Aorta (tissue), 5 donors: ENCODE results near the gene FAM131B. TPM values are rescaled to one million over a fixed set of nuclear protein-coding genes. Genes with fewer than 3 reads are reported as not detected.

ENCODE experiments used
- ATAC-seq: fragments of 200-7000 bp; cut with Tn5 transposase; one replicate; pipeline ENCODE4 v1.9.1; 2022; ENCODE audit warnings: moderate library complexity; ENCODE audit not compliant: low FRiP score
- DNase-seq, 2 donors: peaks; one replicate each; pipeline ENCODE4 v3.0.0-alpha.2; 2020
- H3K27ac ChIP-seq, 2 donors: one replicate each; pipeline ENCODE4 v1.5.1; 2013; ENCODE audit warnings: low read length in 2 of 2, mild to moderate bottlenecking in 2 of 2, moderate library complexity in 2 of 2, control low read depth in 1 of 2, inconsistent platforms in 1 of 2, low read depth in 1 of 2
- H3K27me3 ChIP-seq, 2 donors: one replicate each; pipeline ENCODE4 v1.6.1; 2013; ENCODE audit warnings: control low read depth in 1 of 2, low read length in 1 of 2, mild to moderate bottlenecking in 1 of 2, moderate library complexity in 1 of 2; ENCODE audit not compliant: insufficient read depth in 2 of 2, control insufficient read depth in 1 of 2
- H3K36me3 ChIP-seq, 2 donors: one replicate each; pipeline ENCODE4 v1.6.1; 2013; ENCODE audit warnings: control low read depth in 1 of 2, low read length in 1 of 2, mild to moderate bottlenecking in 1 of 2; ENCODE audit not compliant: insufficient read depth in 2 of 2, control insufficient read depth in 1 of 2
- H3K4me1 ChIP-seq, 2 donors: one replicate each; pipeline ENCODE4 v1.6.1; 2013; ENCODE audit warnings: low read length in 2 of 2, control low read depth in 1 of 2, mild to moderate bottlenecking in 1 of 2, moderate library complexity in 1 of 2; ENCODE audit not compliant: insufficient read depth in 2 of 2, control insufficient read depth in 1 of 2
- H3K4me3 ChIP-seq, 2 donors: one replicate each; pipeline ENCODE4 v1.5.1; 2013; ENCODE audit warnings: low read length in 2 of 2, control low read depth in 1 of 2, mild to moderate bottlenecking in 1 of 2
- H3K9me3 ChIP-seq: one replicate; pipeline ENCODE4 v1.6.1; 2013; ENCODE audit warnings: mild to moderate bottlenecking, low read length; ENCODE audit not compliant: control insufficient read depth
- WGBS, 2 donors: extraction: QIAGEN DNeasy Blood & Tissue Kit; methylation state at CpG; one replicate each; pipeline ENCODE4 v1.1.7; 2013; 5-methylcytosine and 5-hydroxymethylcytosine counted together
- intact Hi-C, 2 donors: fragments of 100-400 bp; cut with DNase I; formaldehyde crosslinking; loops; one replicate each; pipeline versions ENCODE4 v1.14.2 to v1.15.0; 2022
- polyA plus RNA-seq, 2 donors: library from polyadenylated mRNA; stranded (reverse); fragments of 200-250 nt; gene quantifications; one replicate each; pipeline ENCODE4 v1.2.3, GENCODE V29; 2013
- total RNA-seq, 2 donors: library from RNA; stranded (reverse); fragmentation: NEBNext Ultra II Directional; extraction: Animal tissue kit (Norgen Biotek cat#: 25700); gene quantifications; one replicate each; pipeline ENCODE4 v1.2.1, GENCODE V29; 2021
- donor health status: healthy with polysubstance abuse.
- donor health status: Bipolar disorder and iron deficiency.
- donor health status: DM: no; HTN: no; CAD: no.
- donor health status: DM: no; HTN: no; CAD: no.
- donor health status: DM: yes; HTN: yes; CAD: no.

FAM131B gene
- total and polyA plus RNA-seq, 4 donors, result 0.41 to 3.8 (median 1.9) TPM

- ATAC-seq (no peak), DNase-seq (no peak)
- H3K27ac ChIP-seq, result no peak overlapping the region
Measured at GRCh38 chr7:143322760-143323633, 39.5 kb downstream of the FAM131B start.

GRCh38 chr7:143321734-143322133, 40.8 kb downstream of the FAM131B start:
- 80 to 84% methylated on average over 4 of the region's 4 CpGs for WGBS, 2 donors
- Histone ChIP-seq H3K9me3 (no peaks in the 10 kb centered on the region), H3K4me1 (no peaks in the 10 kb centered on the region), H3K36me3 (no peaks in the 10 kb centered on the region), H3K27ac (no peak overlapping the region), H3K27me3 (no peaks in the 10 kb centered on the region), H3K4me3 (no peak overlapping the region)
- intact Hi-C loops, result loop anchor here in 1 of 2 donors (5.0 kb wide), 1 partner anchor 96 kb away; no protein-coding TSS in a partner anchor
- no peak for ATAC-seq
- peak in 1 of 2 donors; percentile 64 for DNase-seq

More at GRCh38 chr7:143322760-143323633, 39.5 kb downstream of the FAM131B start:
- Histone ChIP-seq H3K4me3 (no peak overlapping the region), H3K4me1 (no peaks in the 10 kb centered on the region), H3K36me3 (no peaks in the 10 kb centered on the region), H3K9me3 (no peaks in the 10 kb centered on the region), H3K27me3 (no peaks in the 10 kb centered on the region)
- intact Hi-C loops, result loop anchor here in 1 of 2 donors (5.0 kb wide), 1 partner anchor 94 kb away; no protein-coding TSS in a partner anchor
- WGBS, 2 donors, result 86 to 89% methylated on average over 23 of the region's 23 CpGs

GRCh38 chr7:143321242-143321641, 41.3 kb downstream of the FAM131B start:
- intact Hi-C loops, result loop anchor here in 1 of 2 donors (5.0 kb wide), 1 partner anchor 96 kb away; no protein-coding TSS in a partner anchor
- DNase-seq, result no peak
- 95 to 98% methylated on average over 10 of the region's 10 CpGs for WGBS, 2 donors
- no peak for ATAC-seq
- Histone ChIP-seq H3K4me1 (no peaks in the 10 kb centered on the region), H3K27me3 (no peaks in the 10 kb centered on the region), H3K4me3 (no peak overlapping the region), H3K27ac (no peak overlapping the region), H3K9me3 (no peaks in the 10 kb centered on the region), H3K36me3 (no peaks in the 10 kb centered on the region)

- WGBS, 2 donors, result 49 to 56% methylated on average over 9 of the region's 9 CpGs
- H3K9me3 ChIP-seq, result no peaks in the 10 kb centered on the region
- DNase-seq (no peak), ATAC-seq (no peak)
- H3K27me3 ChIP-seq, result no peaks in the 10 kb centered on the region
- no peaks in the 10 kb centered on the region for H3K4me1 ChIP-seq
- H3K27ac ChIP-seq, result no peak overlapping the region
- no peak overlapping the region for H3K4me3 ChIP-seq
- no peaks in the 10 kb centered on the region for H3K36me3 ChIP-seq
- intact Hi-C loops, result loop anchor here in 1 of 2 donors (5.0 kb wide), 1 partner anchor 97 kb away; no protein-coding TSS in a partner anchor
Measured at GRCh38 chr7:143320620-143321019, 41.9 kb downstream of the FAM131B start.

- 60% methylated on average over 5 of the region's 5 CpGs for whole genome bisulfite sequencing, 2 donors
- ATAC-seq (peak; percentile 19), DNase-seq (no peak)
Measured at GRCh38 chr7:143318661-143319060, 43.9 kb downstream of the FAM131B start.

GRCh38 chr7:143316492-143316891, 46.0 kb downstream of the FAM131B start:
- ATAC-seq (no peak), DNase-seq (no peak)
- no peaks in the 10 kb centered on the region for H3K36me3 ChIP-seq
- 84 to 92% methylated on average over 4 of the region's 4 CpGs for whole genome bisulfite sequencing, 2 donors
- H3K27ac ChIP-seq, result no peak overlapping the region
- no peaks in the 10 kb centered on the region for H3K9me3 ChIP-seq
- no peaks in the 10 kb centered on the region for H3K4me1 ChIP-seq
- no peaks in the 10 kb centered on the region for H3K27me3 ChIP-seq
- no peak overlapping the region for H3K4me3 ChIP-seq
- intact Hi-C loops, result no loop called here

More at GRCh38 chr7:143318661-143319060, 43.9 kb downstream of the FAM131B start:
- H3K9me3 ChIP-seq, result no peaks in the 10 kb centered on the region
- no peaks in the 10 kb centered on the region for H3K4me1 ChIP-seq
- H3K27me3 ChIP-seq, result no peaks in the 10 kb centered on the region
- H3K36me3 ChIP-seq, result no peaks in the 10 kb centered on the region
- H3K27ac ChIP-seq, result no peak overlapping the region
- intact Hi-C loops, result no loop called here
- H3K4me3 ChIP-seq, result no peak overlapping the region

GRCh38 chr7:143315776-143316175, 46.7 kb downstream of the FAM131B start, which contains the start of gene CLCN1:
Gene CLCN1, plus strand, starts transcription at chr7:143316111. Its CDS starts 102 bp downstream, at chr7:143316213.
- Histone ChIP-seq H3K36me3 (no peaks in the 10 kb centered on the region), H3K4me1 (no peaks in the 10 kb centered on the region), H3K27ac (no peak within 1 kb of the TSS), H3K27me3 (no peaks in the 10 kb centered on the region), H3K9me3 (no peaks in the 10 kb centered on the region), H3K4me3 (no peak within 1 kb of the TSS)
- intact Hi-C loops, result no loop called here
- ATAC-seq (no peak), DNase-seq (no peak)
- WGBS, 2 donors, result 59 to 72% methylated on average over 5 of the region's 5 CpGs

- intact Hi-C loops, result no loop called here
Measured at GRCh38 chr7:143314127-143314526, 48.4 kb downstream of the FAM131B start.

GRCh38 chr7:143308632-143309031, 53.9 kb downstream of the FAM131B start:
- Histone ChIP-seq H3K36me3 (peaks cover 6 to 13% of the 10 kb centered on the region in 2 donors), H3K4me1 (no peaks in the 10 kb centered on the region), H3K27me3 (no peaks in the 10 kb centered on the region), H3K9me3 (no peaks in the 10 kb centered on the region), H3K4me3 (no peak overlapping the region), H3K27ac (no peak overlapping the region)
- ATAC-seq (no peak), DNase-seq (no peak)
- intact Hi-C loops, result no loop called here
- 94 to 100% methylated on average over 2 of the region's 2 CpGs for WGBS, 2 donors

More at GRCh38 chr7:143314127-143314526, 48.4 kb downstream of the FAM131B start:
- Histone ChIP-seq H3K4me3 (no peak overlapping the region), H3K27me3 (no peaks in the 10 kb centered on the region), H3K27ac (no peak overlapping the region), H3K4me1 (no peaks in the 10 kb centered on the region), H3K9me3 (no peaks in the 10 kb centered on the region), H3K36me3 (no peaks in the 10 kb centered on the region)
- no peak for DNase-seq
- no peak for ATAC-seq
